Calu3 (cell line): Measurements from ENCODE around the gene DTL. TPM values are rescaled to one million over a fixed set of nuclear protein-coding genes. Genes with fewer than 3 reads are reported as not detected.

ENCODE experiments used
- BruUV-seq: library from RNA; stranded (reverse); fragments of 400-500 nt; replicated peaks from 2 replicates; lab custom pipeline; 2021; lab: Mats Ljungman, UMichigan
- CTCF ChIA-PET: fragments of 300-600 bp; sonication (Branson Sonifier 250); formaldehyde crosslinking; loops from one replicate; lab custom pipeline; 2022; ENCODE audit warnings: antibody characterized with exemption; lab: Charles Lee
- DNase-seq: peaks from one replicate; pipeline ENCODE4 v3.0.0; 2022
- H3K27ac Mint-ChIP-seq: one replicate; pipeline ENCODE4 v1.8.0; 2022; ENCODE audit warnings: mixed read lengths; ENCODE audit not compliant: unreplicated experiment
- H3K27me3 Mint-ChIP-seq: one replicate; pipeline ENCODE4 v1.8.0; 2022; ENCODE audit warnings: mixed read lengths; ENCODE audit not compliant: unreplicated experiment
- H3K36me3 Mint-ChIP-seq: one replicate; pipeline ENCODE4 v1.8.0; 2022; ENCODE audit warnings: mild to moderate bottlenecking, moderate library complexity, mixed read lengths; ENCODE audit not compliant: insufficient read depth, unreplicated experiment
- H3K4me1 Mint-ChIP-seq: one replicate; pipeline ENCODE4 v1.8.0; 2022; ENCODE audit warnings: mild to moderate bottlenecking, low read depth, mixed read lengths; ENCODE audit not compliant: unreplicated experiment
- H3K4me3 Mint-ChIP-seq: one replicate; pipeline ENCODE4 v1.8.0; 2022; ENCODE audit warnings: mild to moderate bottlenecking, low read depth, moderate library complexity, mixed read lengths; ENCODE audit not compliant: unreplicated experiment
- H3K9me3 Mint-ChIP-seq: one replicate; pipeline ENCODE4 v1.8.0; 2022; ENCODE audit warnings: low read depth, mixed read lengths; ENCODE audit not compliant: unreplicated experiment
- intact Hi-C: fragments of 100-400 bp; cut with micrococcal nuclease; formaldehyde crosslinking; loops from one replicate; pipeline ENCODE4 v1.10.0; 2022; ENCODE audit not compliant: unreplicated experiment
- total RNA-seq: library from RNA; stranded (reverse); gene quantifications from 2 replicates; pipeline ENCODE4 v1.2.3, GENCODE V29; 2022
- TF ChIP-seq, protein P1 (sequence below): fragments of 200-600 bp; IDR thresholded peaks from one replicate; pipeline ENCODE4 v1.8.0; 2022; ENCODE audit warnings: antibody characterized with exemption; ENCODE audit not compliant: unreplicated experiment

DTL gene
- total RNA-seq, 1 experiment from 2014 or later, result 44.0 TPM

DNA sequence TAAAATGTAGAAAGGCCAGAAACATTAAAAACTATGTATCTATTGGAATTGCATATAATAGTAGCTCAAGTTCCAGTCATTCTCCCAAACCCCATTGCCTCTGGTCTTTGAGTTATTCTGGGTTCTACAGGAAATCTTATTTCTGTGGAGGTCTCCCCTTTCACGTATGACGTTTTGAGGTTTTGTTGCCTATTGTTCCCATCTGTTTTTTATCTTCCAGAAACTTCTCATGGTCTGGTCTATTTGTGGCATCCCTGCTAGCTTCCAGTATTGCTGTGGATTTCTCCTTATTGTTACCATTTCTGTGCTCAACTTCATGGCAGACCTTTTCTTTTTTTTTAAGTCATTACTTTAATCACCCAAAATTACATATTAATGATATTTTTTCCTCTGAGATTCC, 43.3 kb downstream of the DTL start:
- CTCF ChIA-PET, result no interaction called here
- H3K4me1 Mint-ChIP-seq, result no peaks in the 10 kb centered on the region
- H3K4me3 Mint-ChIP-seq, result no peak overlapping the region
- H3K9me3 Mint-ChIP-seq, result no peaks in the 10 kb centered on the region
- DNase-seq, result no peak
- H3K36me3 Mint-ChIP-seq, result no peaks in the 10 kb centered on the region
- TF ChIP-seq, protein P1, sequence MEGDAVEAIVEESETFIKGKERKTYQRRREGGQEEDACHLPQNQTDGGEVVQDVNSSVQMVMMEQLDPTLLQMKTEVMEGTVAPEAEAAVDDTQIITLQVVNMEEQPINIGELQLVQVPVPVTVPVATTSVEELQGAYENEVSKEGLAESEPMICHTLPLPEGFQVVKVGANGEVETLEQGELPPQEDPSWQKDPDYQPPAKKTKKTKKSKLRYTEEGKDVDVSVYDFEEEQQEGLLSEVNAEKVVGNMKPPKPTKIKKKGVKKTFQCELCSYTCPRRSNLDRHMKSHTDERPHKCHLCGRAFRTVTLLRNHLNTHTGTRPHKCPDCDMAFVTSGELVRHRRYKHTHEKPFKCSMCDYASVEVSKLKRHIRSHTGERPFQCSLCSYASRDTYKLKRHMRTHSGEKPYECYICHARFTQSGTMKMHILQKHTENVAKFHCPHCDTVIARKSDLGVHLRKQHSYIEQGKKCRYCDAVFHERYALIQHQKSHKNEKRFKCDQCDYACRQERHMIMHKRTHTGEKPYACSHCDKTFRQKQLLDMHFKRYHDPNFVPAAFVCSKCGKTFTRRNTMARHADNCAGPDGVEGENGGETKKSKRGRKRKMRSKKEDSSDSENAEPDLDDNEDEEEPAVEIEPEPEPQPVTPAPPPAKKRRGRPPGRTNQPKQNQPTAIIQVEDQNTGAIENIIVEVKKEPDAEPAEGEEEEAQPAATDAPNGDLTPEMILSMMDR, result no peak
- BruUV-seq, result no TSS peak
- no peak overlapping the region for H3K27ac Mint-ChIP-seq
- intact Hi-C loops, result no loop called here
- no peaks in the 10 kb centered on the region for H3K27me3 Mint-ChIP-seq

DNA sequence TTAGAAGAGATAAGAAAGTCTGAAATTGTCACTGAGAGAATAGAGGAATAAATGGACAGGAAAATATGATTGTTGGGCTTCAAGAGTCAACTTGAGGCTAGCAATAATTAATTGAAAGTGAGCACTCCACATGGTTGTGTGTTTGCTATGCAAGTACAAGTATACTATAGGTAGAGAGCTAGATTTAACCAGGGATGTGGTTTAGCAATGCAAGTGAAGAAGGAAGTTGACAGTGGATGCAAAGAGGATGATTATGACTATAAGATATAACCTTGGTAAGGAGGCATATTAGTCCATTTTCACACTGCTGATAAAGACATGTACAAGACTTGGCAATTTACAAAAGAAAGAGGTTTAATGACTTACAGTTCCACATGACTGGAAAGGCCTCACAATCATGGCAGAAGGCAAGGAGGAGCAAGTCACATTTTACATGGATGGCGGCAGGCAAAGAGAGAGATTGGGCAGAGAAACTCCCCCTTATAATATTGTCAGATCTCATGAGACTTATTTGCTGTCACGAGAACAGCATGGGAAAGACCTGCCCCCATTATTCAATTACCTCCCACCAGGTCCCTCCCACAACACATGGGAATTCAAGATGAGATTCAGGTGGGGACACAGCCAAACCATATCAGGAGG, 47.3 kb downstream of the DTL start:
- CTCF ChIA-PET, result no interaction called here
- TF ChIP-seq, protein P1, result no peak

DNA sequence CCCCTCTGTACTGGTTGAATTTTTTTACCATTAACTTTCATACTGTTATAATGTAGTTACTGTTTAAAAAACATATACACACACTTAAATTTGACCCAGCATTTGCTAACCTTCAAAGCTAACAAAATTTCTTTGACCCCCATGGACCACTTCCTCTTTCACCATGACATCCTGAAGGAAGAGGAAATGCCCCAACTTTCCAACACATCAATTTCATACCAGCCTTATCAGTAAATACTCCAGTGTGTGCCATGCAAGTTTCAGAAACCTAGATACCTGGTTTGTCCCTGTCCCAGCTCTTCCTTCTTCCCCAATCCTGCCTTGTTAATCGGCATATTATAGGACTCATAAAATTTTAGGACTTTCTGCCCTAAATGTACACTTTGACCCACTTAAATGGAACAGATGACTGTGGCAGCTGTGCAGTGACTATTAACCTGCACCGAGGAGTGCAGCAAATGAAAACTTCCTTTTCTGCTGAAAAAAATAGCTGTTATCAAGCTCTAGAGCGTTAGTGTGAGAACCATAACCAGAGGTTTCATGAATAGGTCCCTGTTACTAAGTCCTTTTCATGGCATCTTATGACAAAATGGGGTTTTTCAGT, 54.1 kb downstream of the DTL start:
- Mint-ChIP-seq H3K27me3 (no peaks in the 10 kb centered on the region), H3K4me1 (peaks cover 22% of the 10 kb centered on the region), H3K36me3 (no peaks in the 10 kb centered on the region), H3K27ac (no peak overlapping the region), H3K9me3 (peaks cover 4% of the 10 kb centered on the region), H3K4me3 (no peak overlapping the region)
- TF ChIP-seq, protein P1, result no peak
- no peak for DNase-seq
- intact Hi-C loops, result loop anchor here (5.0 kb wide), 1 partner anchor 203 kb away; no protein-coding TSS in a partner anchor
- CTCF ChIA-PET, result no interaction called here
- no TSS peak for BruUV-seq

More for the DNA sequence above, 47.3 kb downstream of the DTL start:
- intact Hi-C loops, result no loop called here
- peaks cover 4% of the 10 kb centered on the region for H3K4me1 Mint-ChIP-seq
- H3K9me3 Mint-ChIP-seq, result no peaks in the 10 kb centered on the region
- H3K27me3 Mint-ChIP-seq, result no peaks in the 10 kb centered on the region
- H3K36me3 Mint-ChIP-seq, result no peaks in the 10 kb centered on the region
- no peak overlapping the region for H3K27ac Mint-ChIP-seq
- no peak for DNase-seq
- BruUV-seq, result no TSS peak
- H3K4me3 Mint-ChIP-seq, result no peak overlapping the region

DNA sequence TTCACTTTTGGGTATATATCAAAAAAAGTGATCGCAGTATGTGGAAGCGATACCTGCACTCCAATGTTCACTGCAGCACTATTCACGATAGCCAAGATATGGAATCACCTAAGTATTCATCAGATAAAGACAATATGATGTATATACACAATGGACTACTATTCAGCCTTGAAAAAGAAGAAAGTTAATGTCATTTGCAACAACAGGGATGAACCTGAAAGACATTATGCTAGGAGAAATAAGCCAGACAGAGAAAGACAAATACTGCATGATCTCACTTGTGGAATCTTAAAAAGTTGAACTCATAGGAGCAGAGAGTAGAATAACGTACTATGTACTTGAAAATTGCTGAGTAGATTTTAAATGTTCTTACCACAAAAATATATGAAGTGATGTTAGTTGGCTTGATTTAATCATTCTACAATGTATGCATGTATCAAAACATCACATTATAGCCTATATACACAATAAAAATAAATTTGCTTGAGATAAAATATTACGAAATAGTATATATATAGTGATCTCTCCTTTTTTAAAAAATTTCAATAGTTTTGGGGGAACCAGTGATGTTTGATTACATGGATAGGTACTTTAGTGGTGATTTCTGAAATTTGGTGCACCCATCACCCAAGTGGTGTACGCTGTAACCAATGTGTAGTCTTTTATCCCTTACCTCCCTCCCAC, 56.0 kb downstream of the DTL start:
- Mint-ChIP-seq H3K9me3 (peaks cover 4% of the 10 kb centered on the region), H3K27me3 (no peaks in the 10 kb centered on the region), H3K4me1 (peaks cover 29% of the 10 kb centered on the region), H3K4me3 (no peak overlapping the region), H3K36me3 (no peaks in the 10 kb centered on the region), H3K27ac (no peak overlapping the region)
- TF ChIP-seq, protein P1, result no peak
- DNase-seq, result no peak
- BruUV-seq, result no TSS peak
- CTCF ChIA-PET, result interaction anchor here (0.6 kb wide), 1 partner anchor 164 kb away, joined by 3 read pairs; no protein-coding TSS in a partner anchor
- intact Hi-C loops, result no loop called here
